Activated CD4-positive, alpha-beta T cell treated with anti-CD3 and anti-CD28 coated beads, Interleukin-10, Interleukin-2, amounts not matched to agents 100 ng/mL and 50 ng/mL, durations not matched to agents 16 hours and 8 hours (primary cell): Measurements from ENCODE around the gene CDRT15.
"Not testable (repeated sequence)": the region's sequence is repeated elsewhere in the genome, so short reads cannot be mapped to it uniquely, and the experiment has no call there.

Experiments used
- DNase-seq: peaks from one replicate; pipeline ENCODE4 v3.0.0-alpha.2; 2020

CDRT15 gene

DNA sequence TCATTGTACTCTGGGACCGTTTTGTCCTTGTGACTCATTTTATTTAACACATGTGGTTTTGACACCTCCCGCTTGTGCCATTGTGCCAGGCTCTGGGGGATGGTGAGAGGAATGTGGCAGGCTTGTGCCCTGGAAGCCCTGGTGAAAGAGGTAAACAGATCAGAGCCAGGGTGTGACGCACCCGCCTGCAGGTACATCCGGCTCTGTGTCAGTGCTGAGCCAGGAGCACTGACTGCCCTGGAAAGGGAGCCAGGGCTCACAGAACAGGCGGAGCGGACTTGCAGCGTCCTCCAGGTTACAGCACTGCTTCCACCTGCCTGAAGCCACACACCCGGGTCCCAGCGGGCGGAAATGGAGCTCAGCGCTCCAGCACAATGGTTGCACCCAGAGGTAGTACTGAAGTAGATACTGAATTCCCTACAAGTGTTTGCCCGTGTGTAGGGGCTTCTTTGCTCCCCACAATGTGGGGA is 30.6 kb downstream of the CDRT15 start:
- DNase-seq, result peak; percentile 92

DNA sequence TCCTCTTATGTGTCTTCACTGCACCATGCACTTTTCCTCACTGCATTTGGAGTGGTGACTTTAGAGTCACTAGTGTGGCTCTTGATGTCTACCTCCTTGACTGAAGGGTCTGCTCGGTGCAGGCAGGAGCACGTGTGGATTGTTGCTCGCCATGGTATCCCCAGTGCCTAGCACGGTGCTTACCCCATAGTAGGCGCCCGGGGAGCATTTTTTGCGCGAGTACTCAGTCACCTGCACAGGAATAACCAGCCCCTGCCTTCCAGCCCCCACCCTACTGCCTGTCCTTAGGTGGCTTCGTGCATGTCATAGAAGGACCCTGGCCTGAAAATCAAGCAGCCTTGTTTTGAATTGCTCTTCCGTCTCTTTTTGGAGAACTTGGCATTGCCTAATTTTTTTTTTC is 31.3 kb downstream of the CDRT15 start:
- DNase-seq, result no peak

DNA sequence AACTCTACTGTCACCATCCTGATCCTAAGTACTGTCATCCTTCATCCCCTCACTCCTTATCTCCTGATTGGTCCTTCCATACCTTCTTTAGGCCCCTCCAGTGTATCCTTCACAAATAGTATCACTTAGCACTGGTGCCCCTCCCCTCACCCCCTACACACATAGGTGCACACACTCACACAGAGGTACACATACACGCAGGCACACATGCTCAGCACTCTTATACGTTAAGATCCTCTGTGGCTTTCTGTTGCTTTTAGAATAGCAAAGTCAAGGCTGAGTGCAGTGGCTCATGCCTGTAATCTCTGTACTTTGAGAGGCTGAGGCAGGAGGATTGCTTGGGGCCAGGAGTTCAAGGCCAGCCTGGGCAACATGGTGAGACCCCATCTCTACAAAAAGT is 32.1 kb downstream of the CDRT15 start:
- no peak for DNase-seq

DNA sequence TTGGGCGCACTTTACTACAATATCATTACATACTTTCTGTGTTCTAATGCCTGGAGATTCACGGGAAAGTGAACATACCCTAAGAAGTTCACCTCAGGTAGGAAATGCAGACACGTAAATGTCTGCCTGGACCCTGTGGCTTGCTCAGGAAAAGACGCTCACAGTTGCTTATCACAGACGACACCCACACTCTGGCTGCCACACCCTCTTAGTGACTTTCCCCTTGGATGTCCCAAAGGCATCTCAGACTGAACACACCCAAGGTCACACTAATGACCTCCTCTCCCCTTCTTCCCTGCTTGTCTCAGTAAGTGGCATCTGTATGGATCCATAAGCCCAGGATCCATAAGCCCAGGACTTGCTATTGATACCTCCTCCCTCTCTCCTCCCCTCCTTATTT is 32.6 kb downstream of the CDRT15 start:
- no peak for DNase-seq

DNA sequence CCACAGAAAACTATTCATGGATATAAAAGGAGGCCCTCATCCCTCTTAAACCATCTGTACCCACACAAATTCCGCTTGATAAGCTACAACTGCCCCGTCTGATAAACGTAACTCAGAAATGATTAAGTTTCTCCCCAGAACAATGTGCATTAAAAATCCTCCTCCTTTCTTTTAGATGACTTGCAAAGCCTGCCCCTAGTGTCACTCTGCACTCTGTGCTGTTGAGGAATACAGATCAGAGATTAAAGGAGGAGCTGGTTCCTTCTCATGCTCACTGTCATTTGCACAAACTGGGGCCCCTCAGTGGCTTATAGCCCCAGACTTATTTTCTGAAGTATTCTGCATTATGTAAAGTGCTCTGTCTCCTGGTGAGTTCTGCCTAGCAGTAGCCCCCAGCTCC is 33.3 kb downstream of the CDRT15 start:
- peak; percentile 66 for DNase-seq

DNA sequence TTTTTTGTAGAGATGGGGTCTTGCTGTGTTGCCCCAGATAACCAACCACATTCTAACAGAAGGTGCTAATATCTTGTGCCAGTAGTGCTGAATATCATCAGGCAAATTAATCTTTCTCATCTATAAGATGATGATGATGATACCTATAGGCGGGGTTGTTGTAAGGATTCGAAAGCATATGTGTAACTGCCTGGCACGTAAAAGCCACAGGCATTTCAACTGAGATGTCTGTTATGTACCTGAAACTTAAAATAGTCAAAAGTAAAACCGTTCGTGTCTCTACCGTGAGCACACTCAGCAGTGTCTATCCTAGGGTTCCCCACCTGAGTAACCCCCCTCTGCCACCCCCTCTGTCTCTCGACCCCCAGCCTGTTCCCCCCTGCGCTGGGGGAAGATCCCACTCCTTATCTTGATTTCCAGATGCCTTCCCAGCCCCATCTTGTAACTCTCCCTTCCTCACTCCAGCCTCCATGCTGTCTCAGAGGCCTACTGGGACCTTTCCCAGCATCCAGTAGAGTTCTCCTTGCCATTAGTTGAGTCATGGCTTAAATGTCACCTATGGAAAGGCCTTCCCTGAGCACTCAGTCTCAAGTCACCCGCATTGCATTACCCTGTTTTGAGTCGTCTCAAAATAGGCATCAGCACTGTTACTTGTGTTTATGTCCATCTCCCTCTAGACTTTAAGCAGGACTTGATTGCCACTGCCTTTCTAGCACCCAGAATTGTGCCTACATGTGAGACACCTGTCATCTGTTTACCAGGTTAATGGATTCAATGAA is 34.1 kb downstream of the CDRT15 start:
- DNase-seq, result peak; percentile 55

DNA sequence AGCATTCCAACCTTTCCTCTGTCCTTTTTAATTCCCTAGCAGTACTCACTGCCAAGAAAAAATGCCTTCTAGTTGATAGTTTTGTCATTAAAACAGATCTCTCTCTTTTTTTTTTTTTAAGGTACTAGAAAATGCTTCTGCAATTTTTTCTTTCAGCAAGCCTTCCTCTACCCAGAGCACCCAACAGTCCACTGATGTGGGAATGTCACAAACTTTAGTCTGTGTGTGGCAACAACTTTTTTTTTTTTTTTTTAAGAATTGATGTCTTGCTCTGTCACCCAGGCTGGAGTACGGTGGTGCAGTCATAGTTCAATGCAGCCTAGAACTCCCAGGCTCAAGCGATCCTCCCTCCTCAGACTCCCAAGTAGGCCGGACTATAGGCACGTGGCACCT is 34.7 kb downstream of the CDRT15 start:
- no peak for DNase-seq

DNA sequence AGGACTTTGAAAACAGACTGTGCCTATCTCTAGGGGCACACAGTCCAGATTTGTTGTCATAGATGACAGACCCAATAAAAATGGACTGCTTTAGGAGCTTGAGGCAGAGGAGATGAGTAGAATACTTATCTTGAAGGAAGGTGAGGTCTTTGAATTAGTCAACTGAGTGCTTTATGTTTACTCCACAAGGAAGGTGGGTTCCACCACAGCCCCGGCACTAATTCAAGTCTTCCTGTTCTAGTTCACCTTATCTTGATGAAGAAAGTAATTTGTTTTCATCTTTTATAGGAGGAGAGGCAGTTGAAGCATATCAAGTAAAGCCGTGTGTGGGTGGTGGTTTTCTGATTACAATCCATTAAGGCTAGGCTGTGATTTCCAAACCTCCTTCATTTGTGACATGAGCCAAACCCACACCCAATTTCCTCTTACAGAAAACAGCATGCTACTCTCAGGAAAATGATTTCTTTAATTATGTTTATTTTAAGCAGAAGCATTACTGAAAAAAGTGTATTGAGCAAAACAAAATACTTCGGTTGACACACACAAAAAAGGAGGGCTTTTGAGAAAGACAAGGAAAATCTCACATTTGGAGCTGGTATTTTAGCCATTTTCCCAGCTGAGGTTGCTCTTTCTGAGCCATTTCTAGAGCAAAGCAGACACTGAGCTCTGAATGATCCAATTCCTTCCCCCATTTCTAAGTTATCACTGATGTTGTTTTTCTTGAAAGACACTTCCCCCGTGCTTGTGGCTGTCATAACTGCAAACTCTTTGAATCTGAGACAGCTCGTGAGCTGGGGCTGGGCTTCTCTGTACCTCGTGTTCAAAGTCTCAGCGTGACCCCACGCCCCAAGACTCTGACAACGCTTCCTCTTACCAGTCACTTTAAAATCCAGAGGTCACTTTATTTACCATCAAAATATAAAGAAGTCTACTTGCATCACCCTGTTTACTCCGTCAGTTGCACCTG is 35.4 kb downstream of the CDRT15 start:
- peak; percentile 88 for DNase-seq

DNA sequence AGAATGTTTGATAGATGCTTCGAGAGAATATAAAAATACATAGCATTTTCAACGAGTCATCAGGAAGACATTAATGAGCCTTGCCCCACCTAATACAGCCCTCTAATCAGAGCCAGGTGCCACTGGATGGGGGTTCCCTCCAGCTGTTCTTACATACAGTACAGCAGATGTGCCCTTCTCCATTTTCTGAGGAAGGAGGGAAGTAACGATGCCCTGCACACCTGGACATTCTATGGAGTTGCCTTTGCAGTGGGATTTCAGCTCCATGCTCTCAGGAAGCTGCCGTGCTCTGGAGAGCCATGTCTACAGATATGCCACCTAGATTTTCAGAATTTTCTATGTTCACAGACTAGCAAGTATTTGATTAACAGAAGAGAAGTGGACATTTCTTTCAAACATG is 36.3 kb downstream of the CDRT15 start:
- no peak for DNase-seq

DNA sequence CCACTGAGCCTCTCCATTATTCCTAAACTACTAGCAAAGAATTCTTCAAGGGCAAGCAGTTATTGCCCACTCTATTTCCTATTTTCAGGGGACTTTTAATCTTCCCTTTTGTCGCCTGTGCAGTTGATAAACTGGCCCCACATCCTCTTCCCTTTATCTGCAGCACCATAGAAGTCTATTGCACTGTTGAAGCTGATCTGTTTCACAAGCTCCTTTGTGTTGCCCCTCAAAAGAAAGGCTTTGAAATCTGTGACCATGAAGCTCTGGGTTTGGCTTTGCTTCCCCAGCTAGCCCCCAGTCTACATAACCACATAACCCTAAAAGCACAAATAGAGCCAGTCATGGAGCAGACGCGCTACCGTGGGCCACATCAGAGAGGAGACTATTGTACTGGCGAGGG is 37.1 kb downstream of the CDRT15 start:
- DNase-seq, result no peak

DNA sequence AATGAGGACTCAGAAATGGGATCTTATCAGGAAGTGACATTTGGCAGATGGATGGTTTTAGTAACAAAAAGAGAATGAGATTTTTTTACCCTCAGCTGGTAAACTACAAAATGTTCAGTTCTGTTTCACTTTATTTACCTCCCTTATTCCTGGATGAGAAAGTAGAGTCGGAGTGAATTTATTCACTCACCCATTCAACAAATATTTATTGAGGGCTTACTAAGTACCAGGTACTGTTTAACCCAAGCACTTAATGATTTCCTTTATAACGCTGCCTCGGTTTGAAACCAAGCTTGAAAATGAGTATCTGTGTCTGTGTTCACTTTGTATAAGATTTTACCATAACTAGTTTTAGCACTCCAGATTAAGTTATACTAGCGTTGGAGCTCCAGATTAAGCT is 38.1 kb downstream of the CDRT15 start:
- no peak for DNase-seq

DNA sequence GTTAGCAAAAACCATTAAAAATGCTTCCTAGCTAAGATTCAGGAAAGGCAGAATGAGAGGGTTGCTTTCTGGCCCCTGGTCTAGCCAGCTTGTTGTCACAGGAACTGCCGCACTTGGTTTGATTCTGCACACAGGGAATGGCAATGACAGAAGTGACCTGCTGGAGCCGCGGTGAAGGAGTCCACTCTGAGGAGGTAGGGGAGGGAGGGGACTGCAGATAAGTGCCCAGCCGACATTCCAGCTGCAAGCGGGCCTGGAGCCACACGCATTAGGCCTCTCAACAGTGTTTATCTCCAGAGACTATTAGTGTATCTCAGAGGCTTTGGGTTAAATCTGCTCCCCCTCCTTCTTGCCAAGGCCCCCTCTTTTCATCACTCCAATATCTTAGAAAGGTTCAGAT is 38.6 kb downstream of the CDRT15 start:
- DNase-seq, result no peak

DNA sequence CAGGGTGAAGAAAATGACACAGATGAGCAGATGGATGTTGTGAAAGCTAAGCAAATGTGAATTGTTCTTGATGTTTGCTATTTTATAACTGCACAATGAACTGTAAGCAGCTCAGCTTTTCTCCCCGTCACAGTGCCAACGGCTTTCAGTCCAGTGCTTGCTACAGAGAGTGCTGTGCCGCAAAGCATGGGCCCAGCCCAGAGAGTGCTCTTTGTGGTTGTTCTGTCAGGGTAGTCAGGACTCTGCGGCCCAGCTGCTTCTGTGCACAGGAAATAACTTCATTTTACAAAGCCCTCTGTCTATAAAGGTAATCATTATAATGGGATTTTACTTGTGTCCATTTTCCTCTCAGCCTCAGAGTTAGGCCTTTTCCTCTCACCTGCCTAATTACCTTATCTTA is 39.1 kb downstream of the CDRT15 start:
- DNase-seq, result peak; percentile 78

DNA sequence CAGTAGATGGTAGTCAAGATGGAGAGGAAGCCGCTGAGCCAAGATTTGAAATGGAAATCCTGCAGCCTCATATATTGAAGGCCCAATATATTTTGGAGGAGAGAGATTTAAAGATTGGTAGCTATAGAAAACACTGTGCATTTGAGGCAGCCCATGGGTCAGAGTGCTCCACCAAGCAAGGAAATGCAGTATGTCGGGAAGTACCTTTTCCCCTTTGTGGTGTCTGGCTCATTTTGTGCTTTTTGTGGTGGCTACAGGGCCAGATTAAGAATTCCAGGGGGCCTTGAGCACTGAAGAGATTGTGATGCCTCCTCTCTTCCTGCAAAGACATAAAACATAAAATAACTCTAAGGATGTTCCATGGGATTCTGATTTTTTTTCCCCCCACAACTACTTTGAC is 39.6 kb downstream of the CDRT15 start:
- peak; percentile 62 for DNase-seq

DNA sequence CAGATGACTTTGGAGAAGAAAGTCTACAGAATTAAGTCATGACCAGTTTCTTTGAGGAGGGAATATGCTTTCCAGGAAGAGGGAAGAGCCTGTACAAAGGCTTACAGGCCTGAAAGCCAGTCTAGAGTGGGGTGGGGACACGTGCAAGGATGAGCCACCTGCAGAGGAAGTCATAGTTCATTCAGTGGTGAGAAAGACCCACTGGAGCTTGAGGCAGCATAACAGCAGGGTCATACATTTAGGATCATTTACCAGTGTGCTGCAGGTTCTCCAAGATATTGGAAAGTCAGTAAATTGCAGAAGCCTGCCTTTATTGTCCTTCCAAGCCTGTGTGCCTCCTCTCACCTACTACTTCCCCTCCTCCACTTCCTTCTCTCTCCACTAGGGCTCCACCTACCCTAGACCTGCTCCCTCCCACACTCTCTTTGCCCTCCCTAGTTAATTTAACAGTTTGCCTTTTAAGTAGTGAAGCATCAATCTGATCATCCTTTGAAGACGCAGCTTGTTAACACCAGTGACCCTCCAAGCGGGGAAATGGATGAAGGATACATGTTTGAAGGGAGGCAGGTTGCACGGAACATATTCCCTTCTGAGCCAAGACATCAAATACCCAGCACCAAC is 40.2 kb downstream of the CDRT15 start:
- DNase-seq, result peak; percentile 67

DNA sequence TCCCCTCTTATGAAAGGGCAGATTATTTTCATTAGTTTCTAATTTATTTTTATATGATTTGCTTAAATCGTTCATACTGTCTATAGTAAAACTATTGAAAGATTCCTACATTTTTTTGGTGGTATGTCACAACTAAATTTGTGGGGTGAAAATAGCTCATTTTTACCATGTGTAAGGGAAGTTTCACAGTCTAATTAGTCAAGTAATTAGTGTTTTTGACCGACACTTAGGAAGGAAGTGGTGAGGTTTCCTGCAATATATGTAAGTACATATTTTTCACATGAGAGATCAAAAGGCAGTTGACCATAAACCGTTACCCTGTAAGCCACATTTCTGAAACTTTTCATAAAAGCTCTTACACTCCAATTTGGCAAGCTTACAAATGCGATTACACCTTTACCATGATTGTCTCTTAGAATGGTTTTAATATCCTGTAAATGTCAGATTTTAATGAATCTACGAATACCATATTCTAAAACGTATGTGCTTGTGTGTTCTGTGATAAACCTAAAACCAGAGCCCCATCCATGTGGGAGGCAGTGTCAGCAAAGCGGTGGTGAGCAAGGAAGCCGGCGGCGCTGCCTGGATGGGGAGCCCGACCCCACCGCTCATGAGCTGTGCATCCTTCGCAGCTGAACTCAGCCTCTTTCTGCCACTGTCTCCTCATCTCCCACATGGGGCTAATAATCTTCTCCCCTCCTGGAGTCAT is 43.9 kb downstream of the CDRT15 start:
- peak; percentile 60 for DNase-seq

DNA sequence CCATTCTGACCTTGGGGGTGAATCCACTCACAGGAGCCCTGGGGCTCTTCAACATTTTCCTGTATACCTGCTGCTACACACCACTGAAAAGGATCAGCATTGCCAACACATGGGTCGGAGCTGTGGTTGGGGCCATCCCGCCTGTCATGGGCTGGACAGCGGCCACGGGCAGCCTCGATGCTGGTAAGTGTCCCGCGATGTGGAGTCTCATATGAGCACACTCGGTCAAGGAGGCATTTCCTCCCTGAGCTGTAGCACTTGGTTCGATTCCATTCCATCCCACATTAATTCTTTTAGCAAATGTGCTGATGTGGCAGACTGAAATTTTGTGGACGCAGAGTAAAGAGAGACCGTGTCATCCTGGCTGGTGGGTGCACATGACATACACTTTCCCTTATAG is 44.6 kb downstream of the CDRT15 start:
- not testable (repeated sequence) for DNase-seq

DNA sequence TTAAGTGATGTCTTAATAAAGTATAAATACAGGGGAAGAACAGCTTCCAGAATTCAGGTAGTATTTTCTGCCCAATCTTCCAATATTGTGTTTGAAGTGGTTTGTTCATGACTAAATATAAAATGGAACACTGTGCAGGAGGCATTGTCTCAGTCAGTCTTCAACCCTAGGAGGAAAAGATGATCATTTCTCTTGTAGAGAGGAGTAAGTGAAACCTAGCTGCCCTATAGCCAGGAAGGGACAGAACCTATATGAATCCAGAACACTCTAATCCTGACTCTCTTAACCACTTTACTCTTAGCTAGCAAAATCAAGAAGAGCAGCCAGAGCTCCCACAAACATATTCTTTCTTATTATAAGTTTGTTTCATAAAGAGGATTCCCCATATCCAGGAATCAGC is 45.2 kb downstream of the CDRT15 start:
- DNase-seq, result not testable (repeated sequence)

DNA sequence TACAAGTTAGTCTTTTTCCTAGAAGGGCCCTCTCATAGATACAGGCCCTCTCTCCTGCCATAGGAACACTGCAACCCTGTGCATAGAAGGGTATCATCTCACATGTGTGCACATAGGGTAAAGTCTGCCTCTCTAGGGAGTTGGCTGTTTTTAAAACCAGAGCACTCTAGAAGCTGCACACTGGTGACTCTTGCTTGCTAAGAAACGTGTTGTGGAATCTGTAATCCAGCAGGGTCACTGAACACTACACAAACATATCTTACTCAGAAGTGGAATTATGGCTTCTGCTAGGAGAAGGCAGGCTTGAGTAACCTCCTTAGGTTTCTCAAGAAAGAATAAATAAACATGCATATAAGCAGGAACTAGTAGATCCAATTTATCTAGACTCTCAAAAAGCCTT is 45.9 kb downstream of the CDRT15 start:
- not testable (repeated sequence) for DNase-seq

DNA sequence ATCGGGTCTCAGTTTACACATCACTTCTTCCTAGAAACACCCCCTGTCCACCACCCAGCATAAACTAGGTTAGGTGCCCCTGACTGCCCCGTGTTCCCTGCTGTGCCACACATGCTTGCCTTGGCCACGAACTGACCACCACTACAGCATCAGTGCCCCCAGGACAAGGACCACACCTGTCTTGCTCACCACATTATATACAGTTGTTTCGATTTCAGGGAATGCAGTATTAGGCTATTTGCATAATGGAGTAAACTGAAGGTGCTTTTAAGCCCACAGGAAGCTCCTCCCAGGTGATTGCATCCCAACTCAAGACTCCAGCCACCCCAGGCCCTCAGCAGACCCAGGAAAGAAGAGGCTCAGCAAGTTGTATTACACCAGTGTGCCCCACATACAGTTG is 50.2 kb downstream of the CDRT15 start:
- not testable (repeated sequence) for DNase-seq
